Mesenchymal stem cell (in vitro differentiated cells and primary cell): ENCODE results near the gene FAM209A.
A peak's percentile ranks its signal among the peaks of the same experiment; 100 is the strongest.

ENCODE experiments used
- DNase-seq: peaks from one replicate; pipeline ENCODE4 v3.0.0-alpha.2; 2013
- H2AFZ ChIP-seq: one replicate; pipeline ENCODE4 v1.6.1; 2013; ENCODE audit warnings: low read depth, mild to moderate bottlenecking, control low read depth, inconsistent platforms, low read length, moderate library complexity
- H2AK5ac ChIP-seq: 2 replicates; pipeline ENCODE4 v1.6.1; 2013; ENCODE audit warnings: low read length, moderate library complexity, mild to moderate bottlenecking, inconsistent platforms; ENCODE audit not compliant: severe bottlenecking
- H2BK120ac ChIP-seq: one replicate; pipeline ENCODE4 v1.6.1; 2013; ENCODE audit warnings: low read depth, mild to moderate bottlenecking, inconsistent platforms, low read length, moderate library complexity
- H2BK12ac ChIP-seq, 2 experiments: one replicate each; pipeline ENCODE4 v1.6.1; 2013; ENCODE audit warnings: inconsistent platforms in 2 of 2, low read length in 2 of 2, mild to moderate bottlenecking in 2 of 2, moderate library complexity in 2 of 2, control low read depth in 1 of 2
- H2BK15ac ChIP-seq: one replicate; pipeline ENCODE4 v1.6.1; 2013; ENCODE audit warnings: mild to moderate bottlenecking, low read depth, inconsistent platforms; ENCODE audit not compliant: poor library complexity, severe bottlenecking
- H2BK5ac ChIP-seq: 2 replicates; pipeline ENCODE4 v1.6.1; 2013; ENCODE audit warnings: low read depth, mild to moderate bottlenecking, low read length, control low read depth, inconsistent platforms; ENCODE audit not compliant: poor library complexity, severe bottlenecking
- H3K14ac ChIP-seq, 2 experiments: one replicate each; pipeline ENCODE4 v1.6.1; 2013; ENCODE audit warnings: inconsistent platforms in 2 of 2, low read length in 2 of 2, control low read depth in 1 of 2, mild to moderate bottlenecking in 1 of 2, moderate library complexity in 1 of 2
- H3K18ac ChIP-seq, 2 experiments: one replicate each; pipeline ENCODE4 v1.6.1; 2013; ENCODE audit warnings: inconsistent platforms in 2 of 2, low read length in 2 of 2, control low read depth in 1 of 2, low read depth in 1 of 2, mild to moderate bottlenecking in 1 of 2
- H3K23ac ChIP-seq, 2 experiments: one replicate each; pipeline ENCODE4 v1.6.1; 2013; ENCODE audit warnings: inconsistent platforms in 2 of 2, low read length in 2 of 2, mild to moderate bottlenecking in 2 of 2, moderate library complexity in 2 of 2, control low read depth in 1 of 2
- H3K27ac ChIP-seq: 2 replicates; pipeline ENCODE4 v1.5.1; 2013; ENCODE audit warnings: mild to moderate bottlenecking, moderate library complexity, low read length, control low read depth, inconsistent platforms; ENCODE audit not compliant: poor library complexity, severe bottlenecking
- H3K27me3 ChIP-seq, 2 experiments: 2 replicates each; pipeline versions ENCODE4 v1.6.1 to v1.7.0; 2013; ENCODE audit warnings: low read length in 2 of 2, mild to moderate bottlenecking in 2 of 2, moderate library complexity in 2 of 2, control low read depth in 1 of 2, inconsistent platforms in 1 of 2; ENCODE audit not compliant: control insufficient read depth in 1 of 2, insufficient read depth in 1 of 2
- H3K36me3 ChIP-seq, 2 experiments: 2 replicates each; pipeline versions ENCODE4 v1.6.1 to v1.7.0; 2013; ENCODE audit warnings: low read length in 2 of 2, control low read depth in 1 of 2, inconsistent platforms in 1 of 2, low read depth in 1 of 2, mild to moderate bottlenecking in 1 of 2; ENCODE audit not compliant: insufficient read depth in 2 of 2, control insufficient read depth in 1 of 2
- H3K4ac ChIP-seq, 2 experiments: one replicate each; pipeline ENCODE4 v1.6.1; 2013; ENCODE audit warnings: inconsistent platforms in 2 of 2, low read length in 2 of 2, mild to moderate bottlenecking in 2 of 2, moderate library complexity in 2 of 2, control low read depth in 1 of 2, low read depth in 1 of 2
- H3K4me1 ChIP-seq: 2 replicates; pipeline ENCODE4 v1.6.1; 2013; ENCODE audit warnings: low read depth, low read length, control low read depth; ENCODE audit not compliant: control insufficient read depth, insufficient read depth
- H3K4me2 ChIP-seq: 2 replicates; pipeline ENCODE4 v1.6.1; 2013; ENCODE audit warnings: low read length, mild to moderate bottlenecking, inconsistent platforms; ENCODE audit not compliant: poor library complexity, severe bottlenecking
- H3K4me3 ChIP-seq, 2 experiments: 2 replicates each; pipeline versions ENCODE4 v1.5.1 to v1.7.0; 2013; ENCODE audit warnings: low read length in 2 of 2, mild to moderate bottlenecking in 2 of 2, control low read depth in 1 of 2, low read depth in 1 of 2; ENCODE audit not compliant: insufficient read depth in 1 of 2
- H3K79me1 ChIP-seq: replicated peaks from 2 replicates; pipeline ENCODE4 v1.6.1; 2013; ENCODE audit warnings: mild to moderate bottlenecking, control low read depth, low read length, inconsistent platforms; ENCODE audit not compliant: poor library complexity, severe bottlenecking
- H3K9ac ChIP-seq: 2 replicates; pipeline ENCODE4 v1.7.0; 2013; ENCODE audit warnings: mild to moderate bottlenecking, low read length, moderate library complexity
- H3K9me3 ChIP-seq: 2 replicates; pipeline ENCODE4 v1.7.0; 2013; ENCODE audit warnings: mild to moderate bottlenecking, low read length; ENCODE audit not compliant: control insufficient read depth
- H4K8ac ChIP-seq: one replicate; pipeline ENCODE4 v1.6.1; 2013; ENCODE audit warnings: inconsistent platforms, mild to moderate bottlenecking, low read length, moderate library complexity
- H4K91ac ChIP-seq: one replicate; pipeline ENCODE4 v1.6.1; 2013; ENCODE audit warnings: mild to moderate bottlenecking, low read length, inconsistent platforms
- WGBS: methylation state at CpG from one replicate; pipeline ENCODE4 v1.1.7; 2013; ENCODE audit warnings: mixed read lengths; 5-methylcytosine and 5-hydroxymethylcytosine counted together

Gene FAM209A

GRCh38 chr20:56501116-56501515, 23.4 kb upstream of the FAM209A start:
- no peak for DNase-seq
- H3K4ac ChIP-seq, result no peak overlapping the region
- H3K9ac ChIP-seq, result no peak overlapping the region
- H2BK15ac ChIP-seq, result no peak overlapping the region
- H2BK12ac ChIP-seq, result no peak overlapping the region
- no peak overlapping the region for H3K18ac ChIP-seq
- H2BK120ac ChIP-seq, result no peak overlapping the region
- H2BK5ac ChIP-seq, result no peak overlapping the region
- no peak overlapping the region for H3K27ac ChIP-seq
- H3K79me1 ChIP-seq, result peaks cover 25% of the 10 kb centered on the region
- H3K4me3 ChIP-seq, result no peak overlapping the region
- WGBS, result 100% methylated on average over 1 of the region's 1 CpG
- no peak overlapping the region for H2AFZ ChIP-seq
- H2AK5ac ChIP-seq, result no peak overlapping the region
- H3K23ac ChIP-seq, result no peak overlapping the region
- H3K9me3 ChIP-seq, result peaks cover 5% of the 10 kb centered on the region
- no peaks in the 10 kb centered on the region for H3K27me3 ChIP-seq
- no peak overlapping the region for H4K8ac ChIP-seq
- H3K14ac ChIP-seq, result no peak overlapping the region
- no peak overlapping the region for H4K91ac ChIP-seq
- no peak overlapping the region for H3K4me2 ChIP-seq
- H3K4me1 ChIP-seq, result no peaks in the 10 kb centered on the region
- H3K36me3 ChIP-seq, result peaks cover 13 to 50% of the 10 kb centered on the region in 2 experiments

GRCh38 chr20:56503916-56504315, 20.6 kb upstream of the FAM209A start:
- 92% methylated on average over 8 of the region's 8 CpGs for WGBS
- Histone ChIP-seq H3K14ac (no peak overlapping the region), H3K9me3 (no peaks in the 10 kb centered on the region), H3K18ac (no peak overlapping the region), H2BK15ac (no peak overlapping the region), H3K4me3 (no peak overlapping the region), H2BK12ac (no peak overlapping the region), H3K4ac (no peak overlapping the region), H2AFZ (no peak overlapping the region), H3K9ac (no peak overlapping the region), H2BK120ac (no peak overlapping the region), H3K4me1 (no peaks in the 10 kb centered on the region), H4K8ac (no peak overlapping the region), H3K27ac (no peak overlapping the region), H3K4me2 (no peak overlapping the region), H2BK5ac (no peak overlapping the region), H2AK5ac (no peak overlapping the region), H3K79me1 (peaks cover 30% of the 10 kb centered on the region), H4K91ac (no peak overlapping the region), H3K27me3 (no peaks in the 10 kb centered on the region), H3K23ac (no peak overlapping the region), H3K36me3 (peaks cover 13 to 37% of the 10 kb centered on the region in 2 experiments)
- no peak for DNase-seq

DNA sequence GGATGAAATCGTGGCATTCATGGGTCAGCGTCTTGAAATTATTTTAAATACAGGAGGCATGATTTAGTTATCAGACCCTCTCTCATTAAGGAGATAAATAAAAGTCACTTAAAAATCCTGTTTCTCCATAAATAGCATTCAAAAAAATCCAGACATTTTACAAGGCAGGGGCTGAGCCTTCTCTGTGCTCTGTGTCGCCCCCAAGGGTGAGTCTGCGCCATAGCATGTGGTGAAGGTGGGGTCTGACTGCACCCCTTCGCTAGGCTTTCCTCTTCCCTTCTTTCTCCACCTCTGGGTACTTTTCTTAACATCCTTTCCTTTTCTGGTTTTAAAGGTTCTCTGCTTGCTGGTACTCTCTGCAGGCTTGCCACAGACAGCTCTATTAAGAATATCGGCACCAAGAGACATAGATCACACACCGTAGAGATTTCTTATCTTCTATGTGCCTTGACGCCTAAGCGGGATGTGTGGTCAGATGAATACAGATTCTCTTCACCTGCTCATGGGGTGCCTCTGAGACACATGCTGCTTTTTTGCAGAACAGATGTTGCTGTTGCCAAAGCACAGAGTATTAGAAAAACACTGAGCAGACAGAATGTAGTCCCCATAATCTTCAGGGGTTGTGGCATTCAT, 20.1 kb upstream of the FAM209A start:
- no peak overlapping the region for H2AFZ ChIP-seq
- H3K9me3 ChIP-seq, result no peaks in the 10 kb centered on the region
- DNase-seq, result peak; percentile 6
- no peak overlapping the region for H4K91ac ChIP-seq
- peaks cover 30% of the 10 kb centered on the region for H3K79me1 ChIP-seq
- no peaks in the 10 kb centered on the region for H3K27me3 ChIP-seq
- no peak overlapping the region for H3K4me2 ChIP-seq
- no peak overlapping the region for H3K23ac ChIP-seq
- H3K18ac ChIP-seq, result no peak overlapping the region
- H2BK5ac ChIP-seq, result no peak overlapping the region
- no peak overlapping the region for H3K4me3 ChIP-seq
- no peak overlapping the region for H3K4ac ChIP-seq
- no peak overlapping the region for H2BK15ac ChIP-seq
- no peak overlapping the region for H2AK5ac ChIP-seq
- 80% methylated on average over 9 of the region's 9 CpGs for WGBS
- H2BK12ac ChIP-seq, result no peak overlapping the region
- no peaks in the 10 kb centered on the region for H3K4me1 ChIP-seq
- no peak overlapping the region for H4K8ac ChIP-seq
- no peak overlapping the region for H3K27ac ChIP-seq
- H3K9ac ChIP-seq, result no peak overlapping the region
- H3K14ac ChIP-seq, result no peak overlapping the region
- peaks cover 13 to 37% of the 10 kb centered on the region in 2 experiments for H3K36me3 ChIP-seq
- H2BK120ac ChIP-seq, result no peak overlapping the region

- WGBS, result 56% methylated on average over 3 of the region's 3 CpGs
- Histone ChIP-seq H2BK15ac (no peak overlapping the region), H3K9ac (no peak overlapping the region)
Measured at GRCh38 chr20:56506103-56506502, 18.4 kb upstream of the FAM209A start.

More at GRCh38 chr20:56506103-56506502, 18.4 kb upstream of the FAM209A start:
- Histone ChIP-seq H3K4me2 (no peak overlapping the region), H3K36me3 (peaks cover 13 to 33% of the 10 kb centered on the region in 2 experiments), H3K23ac (no peak overlapping the region), H2BK120ac (no peak overlapping the region), H3K4me3 (no peak overlapping the region), H3K18ac (no peak overlapping the region), H2BK12ac (no peak overlapping the region), H3K14ac (no peak overlapping the region), H4K8ac (no peak overlapping the region), H3K27ac (no peak overlapping the region), H4K91ac (no peak overlapping the region), H3K27me3 (no peaks in the 10 kb centered on the region), H3K4me1 (peaks cover 1% of the 10 kb centered on the region), H2AFZ (no peak overlapping the region), H3K79me1 (peaks cover 29% of the 10 kb centered on the region), H2BK5ac (no peak overlapping the region), H3K9me3 (no peaks in the 10 kb centered on the region), H2AK5ac (no peak overlapping the region), H3K4ac (no peak overlapping the region)
- peak; percentile 18 for DNase-seq
